Hepatocyte (in vitro differentiated cells): ENCODE measurements around the gene C12orf75.
"Not testable (repeated sequence)": the region's sequence is repeated elsewhere in the genome, so short reads cannot be mapped to it uniquely, and the experiment has no call there.

Source experiments
- CTCF ChIP-seq: fragments of 200-600 bp; sonication (generic); IDR thresholded peaks from 2 replicates; pipeline ENCODE4 v1.5.1; 2016; ENCODE audit warnings: antibody characterized with exemption, mild to moderate bottlenecking; ENCODE audit not compliant: poor library complexity
- EZH2 ChIP-seq: fragments of 200-600 bp; sonication (generic); IDR thresholded peaks from 2 replicates; pipeline ENCODE4 v1.6.1; 2016; ENCODE audit warnings: antibody characterized with exemption, mild to moderate bottlenecking, borderline replicate concordance

DNA sequence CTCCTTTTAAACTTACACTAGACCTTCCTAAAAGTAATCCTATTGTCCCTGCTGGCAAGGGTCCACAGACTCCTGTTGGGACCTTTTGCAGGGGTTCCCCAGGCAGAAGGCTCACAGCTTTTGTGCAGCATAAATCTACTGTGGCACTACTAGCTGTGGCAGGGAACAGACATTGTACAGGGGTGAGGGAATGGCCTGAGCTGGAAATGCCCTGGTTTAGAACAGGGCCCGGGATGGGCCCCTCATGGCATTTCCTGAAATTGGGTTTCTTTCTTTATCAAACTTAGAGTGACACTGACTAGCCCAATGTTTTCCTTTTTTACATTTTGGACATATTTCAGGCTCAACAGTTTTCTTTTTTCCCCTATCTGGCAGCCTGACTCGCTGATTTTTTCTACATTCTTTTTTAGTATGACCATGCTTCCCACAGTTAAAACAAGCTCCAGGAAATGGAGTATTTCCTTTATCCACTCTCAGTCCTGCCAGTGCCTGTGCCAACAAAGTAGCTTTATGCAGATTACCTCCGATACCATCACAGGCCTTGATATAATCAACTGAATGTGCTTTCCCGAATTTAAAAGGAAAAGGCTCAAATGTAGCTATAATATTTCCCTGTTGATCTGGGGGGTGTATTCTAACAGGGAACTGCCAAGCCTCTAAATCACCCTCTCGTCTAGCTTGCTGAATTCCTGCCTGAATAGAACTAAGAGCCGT lies 22.7 kb upstream of the C12orf75 start:
- TF ChIP-seq EZH2, CTCF: not testable (repeated sequence)
